Omental fat pad (tissue), 4 donors: ENCODE results near the gene TXNDC12. TPM values are rescaled to one million over a fixed set of nuclear protein-coding genes. Genes with fewer than 3 reads are reported as not detected.

Experiments
- ATAC-seq: fragments of 150-250 bp; one replicate; pipeline ENCODE4 v1.9.1; 2016; ENCODE audit warnings: mild to moderate bottlenecking, moderate library complexity; ENCODE audit not compliant: low FRiP score
- DNase-seq: peaks from one replicate; pipeline ENCODE4 v3.0.0-alpha.2; 2019; ENCODE audit warnings: low spot score
- CTCF ChIP-seq, 3 donors: fragments of 450-650 bp; IDR thresholded peaks; one replicate each; pipeline ENCODE4 v1.5.1; 2016 to 2017; ENCODE audit warnings: antibody characterized with exemption in 3 of 3, mild to moderate bottlenecking in 3 of 3, moderate library complexity in 2 of 3
- total RNA-seq, 4 donors: library from RNA; depleted of rRNA; stranded (reverse); fragments of >200 nt; gene quantifications; one replicate each; pipeline ENCODE4 v1.1.0, GENCODE V29; 2016

TXNDC12 gene
- total RNA-seq, 4 donors from 2014 or later = 35.9 to 54.7 (median 43.2) TPM

GRCh38 chr1:52072291-52072690 is 17.3 kb upstream of the TXNDC12 start:
- TF ChIP-seq CTCF (IDR thresholded peaks at IDR 0.05) = no peak
- ATAC-seq = no peak
- no peak for DNase-seq

GRCh38 chr1:52070704-52071103 is 15.7 kb upstream of the TXNDC12 start:
- no peak for DNase-seq
- ATAC-seq = no peak
- no peak for TF ChIP-seq CTCF (IDR thresholded peaks at IDR 0.05)

- DNase-seq = no peak
- ATAC-seq = no peak
- TF ChIP-seq CTCF (IDR thresholded peaks at IDR 0.05) = no peak
Measured at GRCh38 chr1:52063192-52063591, 8.2 kb upstream of the TXNDC12 start.

GRCh38 chr1:52060822-52061221 is 5.8 kb upstream of the TXNDC12 start:
- DNase-seq (no peak), ATAC-seq (no peak)
- no peak for TF ChIP-seq CTCF (IDR thresholded peaks at IDR 0.05)

- no peak for DNase-seq
- no peak for TF ChIP-seq CTCF (IDR thresholded peaks at IDR 0.05)
- no peak for ATAC-seq
Measured at GRCh38 chr1:52059888-52060287, 4.9 kb upstream of the TXNDC12 start.

- ATAC-seq (no peak), DNase-seq (no peak)
- no peak for TF ChIP-seq CTCF (IDR thresholded peaks at IDR 0.05)
Measured at GRCh38 chr1:52059321-52059720, 4.3 kb upstream of the TXNDC12 start.

GRCh38 chr1:52057876-52058415 is 3.0 kb upstream of the TXNDC12 start:
- TF ChIP-seq CTCF (IDR thresholded peaks at IDR 0.05) = no peak
- no peak for DNase-seq

More at GRCh38 chr1:52057876-52058415, 3.0 kb upstream of the TXNDC12 start:
- ATAC-seq = no peak
